Measurements from ENCODE around the gene YPEL4. TPM values are rescaled to one million over a fixed set of nuclear protein-coding genes. Genes with fewer than 3 reads are reported as not detected.

YPEL4 gene
- total RNA-seq, 1 donor from 2014 or later: not detected

- Mint-ChIP-seq H3K36me3 (ENCODE audit: low read depth, unreplicated experiment) (peaks cover 30% of the 10 kb centered on the region), H3K4me3 (ENCODE audit: unreplicated experiment) (peak overlapping the region; percentile 100), H3K4me1 (ENCODE audit: unreplicated experiment) (peaks cover 29% of the 10 kb centered on the region), H3K27ac (ENCODE audit: unreplicated experiment) (peak overlapping the region; percentile 100), H3K9me3 (ENCODE audit: unreplicated experiment) (no peaks in the 10 kb centered on the region), H3K27me3 (ENCODE audit: unreplicated experiment) (peaks cover 21% of the 10 kb centered on the region)
- peak; percentile 86 for DNase-seq (ENCODE audit: low spot score)
- no peak for TF ChIP-seq CTCF (IDR thresholded peaks at IDR 0.05; ENCODE audit: unreplicated experiment)
Measured at GRCh38 chr11:57667117-57667735, 17.5 kb upstream of the YPEL4 start.

GRCh38 chr11:57663975-57664374 lies 14.3 kb upstream of the YPEL4 start:
- no peak for TF ChIP-seq CTCF (IDR thresholded peaks at IDR 0.05; ENCODE audit: unreplicated experiment)
- no peak overlapping the region for H3K4me3 Mint-ChIP-seq (ENCODE audit: unreplicated experiment)
- no peaks in the 10 kb centered on the region for H3K9me3 Mint-ChIP-seq (ENCODE audit: unreplicated experiment)
- H3K27me3 Mint-ChIP-seq (ENCODE audit: unreplicated experiment): peaks cover 19% of the 10 kb centered on the region
- H3K4me1 Mint-ChIP-seq (ENCODE audit: unreplicated experiment): peaks cover 22% of the 10 kb centered on the region
- H3K36me3 Mint-ChIP-seq (ENCODE audit: low read depth, unreplicated experiment): peaks cover 43% of the 10 kb centered on the region
- H3K27ac Mint-ChIP-seq (ENCODE audit: unreplicated experiment): no peak overlapping the region
- no peak for DNase-seq (ENCODE audit: low spot score)

GRCh38 chr11:57662893-57663292 lies 13.2 kb upstream of the YPEL4 start:
- no peak for TF ChIP-seq CTCF (IDR thresholded peaks at IDR 0.05; ENCODE audit: unreplicated experiment)
- H3K4me3 Mint-ChIP-seq (ENCODE audit: unreplicated experiment): no peak overlapping the region
- no peak overlapping the region for H3K27ac Mint-ChIP-seq (ENCODE audit: unreplicated experiment)
- H3K36me3 Mint-ChIP-seq (ENCODE audit: low read depth, unreplicated experiment): peaks cover 38% of the 10 kb centered on the region
- no peaks in the 10 kb centered on the region for H3K9me3 Mint-ChIP-seq (ENCODE audit: unreplicated experiment)
- peaks cover 22% of the 10 kb centered on the region for H3K4me1 Mint-ChIP-seq (ENCODE audit: unreplicated experiment)
- peaks cover 13% of the 10 kb centered on the region for H3K27me3 Mint-ChIP-seq (ENCODE audit: unreplicated experiment)
- DNase-seq (ENCODE audit: low spot score): no peak

GRCh38 chr11:57659669-57660068 lies 10.0 kb upstream of the YPEL4 start:
- DNase-seq (ENCODE audit: low spot score): no peak
- H3K27me3 Mint-ChIP-seq (ENCODE audit: unreplicated experiment): peaks cover 7% of the 10 kb centered on the region
- H3K4me1 Mint-ChIP-seq (ENCODE audit: unreplicated experiment): peaks cover 18% of the 10 kb centered on the region
- peaks cover 26% of the 10 kb centered on the region for H3K36me3 Mint-ChIP-seq (ENCODE audit: low read depth, unreplicated experiment)
- H3K4me3 Mint-ChIP-seq (ENCODE audit: unreplicated experiment): peak overlapping the region; percentile 37
- peak overlapping the region; percentile 31 for H3K27ac Mint-ChIP-seq (ENCODE audit: unreplicated experiment)
- no peaks in the 10 kb centered on the region for H3K9me3 Mint-ChIP-seq (ENCODE audit: unreplicated experiment)
- TF ChIP-seq CTCF (IDR thresholded peaks at IDR 0.05; ENCODE audit: unreplicated experiment): no peak

- no peak for DNase-seq (ENCODE audit: low spot score)
- no peak for TF ChIP-seq CTCF (IDR thresholded peaks at IDR 0.05; ENCODE audit: unreplicated experiment)
- Mint-ChIP-seq H3K36me3 (ENCODE audit: low read depth, unreplicated experiment) (peaks cover 22% of the 10 kb centered on the region), H3K9me3 (ENCODE audit: unreplicated experiment) (no peaks in the 10 kb centered on the region), H3K27ac (ENCODE audit: unreplicated experiment) (peak overlapping the region; percentile 99), H3K27me3 (ENCODE audit: unreplicated experiment) (peaks cover 4% of the 10 kb centered on the region), H3K4me1 (ENCODE audit: unreplicated experiment) (peaks cover 26% of the 10 kb centered on the region), H3K4me3 (ENCODE audit: unreplicated experiment) (peak overlapping the region; percentile 100)
Measured at GRCh38 chr11:57658023-57658361, 8.3 kb upstream of the YPEL4 start.

Data from endothelial cell (in vitro differentiated cells).